Fibroblast of peridontal ligament (primary cell): Measurements from ENCODE around the gene ZNF492.
"Not testable (repeated sequence)": the region's sequence is repeated elsewhere in the genome, so short reads cannot be mapped to it uniquely, and the experiment has no call there.

Experiments
- DNase-seq: peaks from one replicate; pipeline ENCODE4 v3.0.0-alpha.2; 2010; ENCODE audit errors: extremely low read depth

ZNF492 gene

DNA sequence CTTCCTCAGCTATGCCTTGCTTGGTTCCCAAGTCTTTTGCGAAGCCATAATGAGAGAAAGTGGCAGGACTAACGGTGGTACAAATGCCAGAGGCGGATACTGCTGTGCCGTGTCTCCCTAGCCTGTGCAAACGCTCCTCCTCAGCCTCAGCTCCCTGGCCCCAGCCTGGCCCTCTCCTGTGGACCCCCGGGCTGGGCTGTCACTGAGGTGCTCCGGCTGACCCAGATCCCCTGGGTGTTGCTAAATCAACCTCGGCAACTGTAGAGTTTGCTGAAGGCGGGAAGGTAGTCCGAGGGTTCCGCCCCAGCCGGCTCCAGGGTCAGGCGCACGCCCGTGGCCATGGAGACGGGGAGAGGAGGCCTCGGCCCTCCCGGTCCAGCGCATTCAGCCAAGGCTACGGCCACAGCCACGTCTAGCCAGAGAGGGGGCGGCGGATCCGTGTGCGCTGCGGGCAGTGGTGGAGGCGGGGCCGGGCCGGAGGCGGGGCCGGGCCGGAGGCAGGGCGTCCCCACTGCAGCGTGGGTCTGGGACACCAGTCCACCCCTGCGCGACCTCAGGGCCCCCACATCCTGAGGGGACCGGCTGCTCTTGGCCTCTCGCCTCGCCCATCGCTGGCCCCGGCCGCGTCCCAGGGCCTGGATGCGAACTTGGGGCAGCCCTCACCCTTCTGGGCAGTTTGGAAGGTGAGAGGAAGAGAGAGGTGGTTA lies 16.4 kb upstream of the ZNF492 start:
- DNase-seq = no peak

DNA sequence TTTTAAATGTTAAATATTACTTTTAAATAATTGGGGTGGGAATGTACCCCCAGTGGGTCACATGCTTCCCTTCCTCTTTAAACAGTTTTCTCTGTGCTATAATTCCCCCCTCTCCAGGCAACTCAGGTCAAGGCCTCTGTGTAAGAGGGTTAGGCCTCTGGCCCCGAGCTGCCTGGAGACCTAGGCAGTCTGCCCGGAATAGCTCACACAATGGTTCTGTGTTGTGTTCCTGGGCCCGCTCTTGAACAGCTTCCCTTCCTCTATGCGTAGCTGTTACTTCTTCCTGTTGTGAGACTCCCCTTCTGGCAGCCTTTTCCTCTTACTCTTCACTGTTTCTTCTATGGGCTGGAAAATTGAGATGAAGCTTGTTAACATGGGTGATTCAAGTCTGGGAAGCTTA lies 14.8 kb upstream of the ZNF492 start:
- DNase-seq = no peak

DNA sequence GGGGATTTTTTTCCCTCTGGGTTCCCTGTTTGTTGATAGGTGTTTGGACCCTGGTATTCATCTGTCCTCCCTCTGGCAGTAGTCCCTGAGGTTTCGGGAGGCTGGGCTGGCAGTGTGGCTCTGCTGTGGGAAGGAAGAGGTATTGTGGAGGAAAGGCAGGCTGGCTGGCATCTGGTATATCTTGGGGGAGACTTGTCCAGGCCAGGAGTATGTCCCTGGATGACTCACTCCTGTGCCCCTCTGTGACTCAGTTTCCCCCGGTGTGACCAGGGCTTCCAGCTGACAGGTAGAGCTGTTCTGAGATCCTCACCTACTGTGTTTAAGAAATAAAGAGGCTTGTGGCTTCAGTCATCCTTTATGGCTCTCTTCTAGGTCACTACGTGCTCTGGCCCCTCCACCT lies 14.2 kb upstream of the ZNF492 start:
- DNase-seq = no peak

DNA sequence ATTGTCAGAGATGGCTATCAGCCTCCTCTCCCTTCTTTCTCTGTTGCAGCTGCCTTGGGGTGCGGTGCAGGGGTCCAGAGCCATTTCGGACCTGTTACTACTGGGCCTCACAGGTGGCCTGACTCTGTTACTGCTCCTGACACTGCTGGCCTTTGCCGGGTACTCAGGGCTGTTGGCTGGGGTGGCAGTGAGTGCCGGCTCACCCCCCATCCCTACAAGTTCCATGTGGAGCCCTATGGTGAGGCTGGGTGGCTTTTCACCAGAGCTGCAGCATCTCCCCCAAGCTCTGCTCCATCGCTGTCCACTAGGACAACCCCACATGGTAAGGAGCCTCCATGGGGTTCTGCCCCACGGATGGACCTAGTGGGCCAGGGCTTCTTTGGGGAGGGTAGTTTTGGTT lies 13.7 kb upstream of the ZNF492 start:
- DNase-seq = no peak

DNA sequence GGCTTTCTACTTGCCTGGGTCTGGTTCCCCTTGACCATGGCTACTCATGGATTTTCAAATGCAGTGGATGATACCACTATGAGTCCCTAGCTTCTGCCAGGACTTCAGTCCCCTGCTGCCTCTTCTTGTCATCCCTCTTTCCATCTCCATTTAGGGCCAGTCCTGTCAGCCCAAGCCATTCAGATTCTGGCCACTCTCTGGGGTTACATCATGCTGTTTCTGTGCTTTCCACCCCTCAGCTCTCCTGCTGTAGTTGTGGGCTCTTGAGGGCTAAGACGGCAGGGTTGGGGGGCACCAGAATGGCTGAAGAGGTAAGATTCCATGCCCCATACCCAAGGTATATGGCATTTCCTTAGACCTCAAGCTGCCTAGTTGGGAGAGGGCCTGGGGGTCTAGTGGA lies 13.2 kb upstream of the ZNF492 start:
- DNase-seq = no peak

DNA sequence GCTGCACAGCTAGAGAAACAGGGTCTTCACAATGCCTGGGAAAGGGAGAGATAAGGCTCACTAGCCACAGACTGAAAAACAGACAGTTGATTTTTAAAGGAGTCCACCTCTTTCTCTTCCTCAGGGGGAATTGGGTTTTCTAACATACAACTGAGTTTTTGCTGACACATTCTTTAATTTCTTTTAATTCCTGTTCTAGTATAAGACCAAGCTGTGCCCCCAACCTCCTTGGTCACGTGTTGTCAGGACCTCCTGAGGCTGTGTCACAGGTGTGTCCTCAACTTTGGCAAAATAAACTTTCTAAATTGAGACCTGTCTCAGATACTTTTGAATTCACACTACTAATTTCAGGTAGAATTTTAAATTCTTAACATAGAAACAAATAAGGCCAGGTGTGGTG lies 12.1 kb upstream of the ZNF492 start:
- DNase-seq = no peak

DNA sequence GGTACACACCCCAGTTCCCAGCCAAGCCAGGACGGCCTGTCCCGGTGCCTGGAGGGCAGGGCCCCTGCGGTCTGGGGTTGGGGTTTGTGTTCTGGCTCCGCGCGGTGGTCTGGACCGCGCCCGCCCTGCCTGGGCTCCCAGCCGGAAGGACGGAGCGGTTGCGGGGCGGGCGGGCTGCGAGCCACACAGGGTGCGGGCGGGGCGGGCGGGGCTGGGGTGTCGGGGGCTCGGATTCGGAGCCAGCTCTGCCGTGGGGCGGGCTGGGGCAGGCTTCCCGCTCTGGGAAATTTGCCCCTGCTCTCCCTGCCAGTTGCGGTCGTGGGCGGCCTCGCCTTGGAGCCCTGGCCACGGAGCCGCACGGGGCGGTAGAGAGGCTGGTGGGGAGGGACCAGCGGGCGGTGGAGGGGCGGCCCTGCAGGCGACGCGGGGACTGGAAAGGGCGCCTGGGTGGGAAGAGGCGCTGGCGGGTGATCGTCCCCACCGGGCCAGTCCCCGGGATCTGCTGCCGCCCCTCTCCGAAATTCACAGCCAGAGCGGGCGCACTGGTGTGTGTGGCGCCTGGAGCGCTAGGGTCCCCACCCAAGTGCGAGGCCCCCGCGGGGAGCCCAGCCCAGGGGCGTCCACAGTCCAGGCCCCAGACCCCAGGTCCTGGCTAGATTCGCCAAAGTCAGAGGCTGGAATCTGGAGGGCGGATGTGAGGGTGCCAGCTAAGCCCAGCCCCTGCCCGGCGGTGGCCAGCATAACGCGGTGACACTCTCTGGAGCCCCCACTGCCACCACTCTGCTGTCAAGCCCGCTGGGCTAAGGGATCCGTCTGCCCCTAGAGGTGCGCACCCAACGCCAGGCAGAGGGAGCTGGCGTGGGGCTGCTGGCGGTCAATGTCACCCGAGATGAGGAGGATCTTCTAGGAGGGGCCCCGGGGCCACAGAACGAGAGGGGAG lies 11.0 kb upstream of the ZNF492 start:
- DNase-seq = no peak

DNA sequence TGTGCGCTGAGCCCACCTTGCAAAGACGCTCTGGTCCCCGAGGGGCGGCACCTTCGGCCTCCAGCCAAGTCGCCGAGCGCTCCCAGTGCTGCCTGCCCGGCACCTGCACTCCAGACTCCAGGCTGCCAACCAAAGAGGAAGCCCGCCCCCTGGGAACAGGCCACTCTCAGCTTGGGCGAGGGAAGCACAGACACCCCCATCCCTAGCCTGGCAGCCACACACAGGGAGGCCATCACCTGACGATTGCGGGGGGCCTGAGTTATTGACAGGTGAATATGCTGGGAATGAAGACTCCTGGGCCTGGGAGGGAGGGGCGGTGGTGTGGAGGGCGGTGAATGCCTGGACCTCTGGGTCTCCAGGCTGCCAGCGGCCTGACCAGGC lies 10.3 kb upstream of the ZNF492 start:
- DNase-seq = no peak

DNA sequence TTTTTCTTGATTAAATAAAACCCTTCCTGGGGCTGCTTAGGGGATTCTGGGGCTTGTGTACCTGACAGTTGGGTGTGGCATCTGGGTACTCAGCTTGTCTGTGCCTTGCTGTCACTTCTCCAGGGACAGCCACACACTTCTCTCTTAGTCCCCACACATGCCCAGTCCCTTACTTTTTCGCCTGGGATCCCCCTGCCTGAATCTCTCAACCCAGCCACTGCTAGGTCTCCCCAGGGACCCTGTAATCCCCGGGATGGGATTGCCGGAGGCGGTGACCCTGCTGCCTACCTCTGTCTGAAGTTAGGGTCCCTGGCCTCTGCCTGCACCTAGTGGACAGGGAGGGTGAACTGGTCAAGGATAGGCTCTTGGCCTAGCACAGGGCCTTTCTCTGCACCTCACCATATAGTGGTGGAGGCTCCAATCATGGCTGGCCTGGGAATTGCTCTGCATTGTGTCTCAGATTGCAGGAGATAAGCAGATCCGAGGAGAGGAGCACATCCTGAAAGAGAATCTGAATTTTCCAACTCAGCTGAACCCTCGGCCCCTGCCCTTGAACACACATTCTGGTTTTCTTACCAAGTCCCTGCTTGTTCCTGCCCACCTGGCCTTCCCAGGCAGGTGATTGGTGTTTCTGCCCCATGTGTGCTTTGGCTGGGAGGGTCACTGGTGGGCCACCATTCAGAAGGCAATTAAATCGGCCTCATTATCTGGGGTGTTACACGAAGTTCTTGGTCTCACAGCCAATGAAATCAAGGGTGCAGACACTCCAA lies 8.7 kb upstream of the ZNF492 start:
- DNase-seq = no peak

DNA sequence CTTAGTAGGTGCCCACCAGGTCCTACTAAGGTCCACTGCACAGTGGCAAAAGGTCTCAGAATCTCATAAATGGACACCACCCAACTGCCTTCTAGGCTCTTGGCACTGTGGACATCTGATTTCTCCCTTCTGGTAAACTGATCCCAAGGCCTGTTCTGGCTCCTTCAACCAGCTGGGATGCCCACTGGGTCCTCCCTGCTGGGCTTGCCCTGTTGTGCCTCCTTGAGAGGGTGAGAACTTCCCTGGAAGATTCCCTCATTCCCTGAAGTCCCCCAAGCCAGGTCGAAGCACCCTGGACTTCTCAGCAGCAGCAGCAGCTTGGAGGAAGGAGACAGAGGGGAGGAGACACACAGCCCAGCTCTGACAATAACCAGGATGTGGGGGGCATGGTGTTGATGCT lies 6.6 kb upstream of the ZNF492 start:
- no peak for DNase-seq

DNA sequence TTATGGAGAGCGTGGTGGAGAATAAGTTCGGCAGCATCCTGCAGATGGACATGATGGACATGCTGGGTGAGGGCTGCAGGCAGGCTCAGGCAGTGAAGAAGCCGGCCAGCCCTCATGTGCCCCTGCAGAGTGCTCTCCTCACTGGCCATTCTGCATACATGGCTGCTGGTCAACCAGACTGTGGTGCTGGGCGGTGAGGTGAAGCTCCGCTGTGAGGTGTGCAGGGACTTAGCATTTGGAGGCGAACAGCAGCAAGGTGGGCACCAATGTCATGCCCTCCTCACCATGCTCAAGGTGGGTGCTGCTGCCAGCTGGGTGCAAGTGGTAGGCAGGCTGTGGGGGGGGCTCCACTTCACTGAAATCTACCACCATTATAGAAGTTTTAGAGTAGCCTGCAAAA lies 5.7 kb upstream of the ZNF492 start:
- no peak for DNase-seq

DNA sequence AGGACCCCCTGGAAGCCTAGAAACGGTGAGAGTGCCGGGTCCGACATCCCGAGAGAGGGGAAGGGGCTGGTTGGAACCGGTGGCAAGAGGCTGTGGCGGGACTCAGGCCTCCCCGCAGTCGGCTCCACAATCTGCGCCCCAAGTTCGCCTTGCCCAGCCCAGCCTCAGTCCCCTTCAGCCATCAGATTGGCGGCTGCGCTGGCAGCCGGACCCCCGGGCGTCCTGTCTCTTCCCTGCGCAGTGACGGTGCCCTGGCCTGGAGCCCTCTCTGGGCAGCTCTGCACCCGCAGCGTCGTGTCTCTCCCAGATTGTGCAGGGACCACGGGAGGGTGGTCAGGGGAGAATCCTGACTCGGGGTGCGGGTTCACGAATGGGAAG lies 315 bp downstream of the ZNF492 start:
- no peak for DNase-seq

DNA sequence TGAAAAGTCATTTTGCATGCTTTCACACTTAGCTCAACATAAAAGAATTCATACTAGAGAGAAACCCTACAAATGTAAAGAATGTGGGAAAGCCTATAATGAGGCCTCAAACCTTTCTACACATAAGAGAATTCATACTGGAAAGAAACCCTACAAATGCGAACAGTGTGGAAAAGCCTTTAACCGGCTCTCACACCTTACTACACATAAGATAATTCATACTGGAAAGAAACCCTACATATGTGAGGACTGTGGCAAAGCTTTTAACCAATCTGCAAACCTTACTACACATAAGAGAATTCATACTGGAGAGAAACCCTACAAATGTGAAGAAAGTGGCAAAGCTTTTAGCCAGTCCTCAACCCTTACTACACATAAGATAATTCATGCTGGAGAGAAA lies 51.4 kb downstream of the ZNF492 start:
- DNase-seq = not testable (repeated sequence)

DNA sequence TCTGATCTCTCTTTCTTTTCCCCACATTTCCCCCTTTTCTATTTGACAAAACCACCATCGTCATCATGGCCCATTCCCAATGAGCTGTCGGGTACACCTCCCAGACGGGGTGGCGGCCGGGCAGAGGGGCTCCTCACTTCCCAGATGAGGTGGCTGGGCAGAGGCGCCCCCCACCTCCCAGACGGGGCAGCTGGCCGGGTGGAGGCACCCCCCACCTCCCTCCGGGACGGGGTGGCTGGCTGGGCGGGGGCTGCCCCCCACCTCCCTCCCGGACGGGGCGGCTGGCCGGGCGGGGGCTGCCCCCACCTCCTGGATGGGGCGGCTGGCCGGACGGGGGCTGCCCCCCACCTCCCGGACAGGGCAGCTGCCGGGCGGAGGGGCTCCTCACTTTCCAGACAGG lies 68.5 kb downstream of the ZNF492 start:
- not testable (repeated sequence) for DNase-seq

DNA sequence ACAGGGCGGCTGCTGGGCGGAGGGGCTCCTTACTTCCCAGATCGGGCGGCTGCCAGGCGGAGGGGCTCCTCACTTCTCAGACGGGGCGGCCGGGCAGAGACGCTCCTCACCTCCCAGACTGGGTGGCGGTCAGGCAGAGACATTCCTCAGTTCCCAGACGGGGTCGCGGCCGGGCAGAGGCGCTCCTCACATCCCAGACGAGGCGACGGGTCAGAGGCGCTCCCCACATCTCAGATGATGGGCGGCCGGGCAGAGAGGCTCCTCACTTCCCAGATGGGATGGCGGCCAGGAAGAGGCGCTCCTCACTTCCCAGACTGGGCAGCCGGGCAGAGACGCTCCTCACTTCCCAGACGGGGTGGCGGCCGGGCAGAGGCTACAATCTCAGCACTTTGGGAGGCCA lies 69.0 kb downstream of the ZNF492 start:
- not testable (repeated sequence) for DNase-seq

DNA sequence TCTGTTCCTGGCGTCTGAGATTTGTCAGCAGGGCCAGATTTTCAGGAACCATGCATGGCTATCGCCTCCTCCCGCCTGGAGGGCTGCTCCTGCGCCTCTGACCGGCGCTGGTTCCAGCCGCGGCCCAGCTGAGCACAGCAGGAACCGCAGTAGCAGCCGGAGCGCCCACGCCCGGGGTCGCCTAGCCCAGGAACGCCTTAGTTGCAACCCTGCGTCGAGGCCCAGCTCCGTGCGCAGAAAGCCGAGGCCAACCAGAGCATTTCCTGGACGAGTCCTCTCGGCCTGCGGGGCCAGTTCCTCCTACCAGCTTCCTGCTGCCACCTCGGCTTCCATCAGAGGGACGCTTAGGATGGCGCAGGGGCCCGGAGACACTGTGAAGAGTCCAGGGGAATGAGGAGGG lies 74.9 kb downstream of the ZNF492 start:
- DNase-seq = no peak
